GM13976 (cell line): ENCODE measurements around the gene TP53BP2.
"Not testable (repeated sequence)": the region's sequence is repeated elsewhere in the genome, so short reads cannot be mapped to it uniquely, and the experiment has no call there.

Source experiments
- DNase-seq: peaks from one replicate; pipeline ENCODE4 v3.0.0; 2012; ENCODE audit warnings: low spot score
- in situ Hi-C: fragments of 300-500 bp; cut with MboI; formaldehyde crosslinking; loops from one replicate; pipeline ENCODE4 v1.12.0; 2022; ENCODE audit warnings: low sequenced_read_pairs, mixed read lengths, inconsistent platforms; ENCODE audit not compliant: unreplicated experiment
- TF ChIP-seq, protein P1 (sequence below): IDR thresholded peaks from 2 replicates; pipeline ENCODE4 v1.5.1; 2012; ENCODE audit warnings: borderline replicate concordance, mild to moderate bottlenecking; ENCODE audit not compliant: insufficient read depth; ENCODE audit errors: extremely low read depth, missing control alignments, control extremely low read depth

Gene TP53BP2

DNA sequence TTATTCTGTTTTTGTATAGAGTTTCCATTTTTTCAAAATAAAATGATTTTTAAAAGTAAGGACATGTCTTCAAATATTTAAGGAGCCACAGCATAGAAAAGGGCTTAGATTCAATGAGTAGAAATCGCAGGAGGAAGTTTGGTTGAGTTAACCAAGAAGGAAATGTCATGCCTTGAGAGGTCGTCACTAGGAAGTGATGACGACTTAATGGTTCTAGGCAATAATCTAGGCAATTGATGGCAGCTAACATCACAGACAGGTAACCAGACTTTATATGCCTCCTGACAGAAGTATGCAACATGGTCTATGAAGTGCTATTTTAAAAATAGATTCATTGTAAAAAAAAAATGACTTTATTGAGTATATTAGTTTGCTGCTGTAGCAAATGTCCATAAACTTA is 32.1 kb upstream of the TP53BP2 start:
- TF ChIP-seq, protein P1, sequence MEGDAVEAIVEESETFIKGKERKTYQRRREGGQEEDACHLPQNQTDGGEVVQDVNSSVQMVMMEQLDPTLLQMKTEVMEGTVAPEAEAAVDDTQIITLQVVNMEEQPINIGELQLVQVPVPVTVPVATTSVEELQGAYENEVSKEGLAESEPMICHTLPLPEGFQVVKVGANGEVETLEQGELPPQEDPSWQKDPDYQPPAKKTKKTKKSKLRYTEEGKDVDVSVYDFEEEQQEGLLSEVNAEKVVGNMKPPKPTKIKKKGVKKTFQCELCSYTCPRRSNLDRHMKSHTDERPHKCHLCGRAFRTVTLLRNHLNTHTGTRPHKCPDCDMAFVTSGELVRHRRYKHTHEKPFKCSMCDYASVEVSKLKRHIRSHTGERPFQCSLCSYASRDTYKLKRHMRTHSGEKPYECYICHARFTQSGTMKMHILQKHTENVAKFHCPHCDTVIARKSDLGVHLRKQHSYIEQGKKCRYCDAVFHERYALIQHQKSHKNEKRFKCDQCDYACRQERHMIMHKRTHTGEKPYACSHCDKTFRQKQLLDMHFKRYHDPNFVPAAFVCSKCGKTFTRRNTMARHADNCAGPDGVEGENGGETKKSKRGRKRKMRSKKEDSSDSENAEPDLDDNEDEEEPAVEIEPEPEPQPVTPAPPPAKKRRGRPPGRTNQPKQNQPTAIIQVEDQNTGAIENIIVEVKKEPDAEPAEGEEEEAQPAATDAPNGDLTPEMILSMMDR: no peak
- in situ Hi-C loops: no loop called here
- no peak for DNase-seq

DNA sequence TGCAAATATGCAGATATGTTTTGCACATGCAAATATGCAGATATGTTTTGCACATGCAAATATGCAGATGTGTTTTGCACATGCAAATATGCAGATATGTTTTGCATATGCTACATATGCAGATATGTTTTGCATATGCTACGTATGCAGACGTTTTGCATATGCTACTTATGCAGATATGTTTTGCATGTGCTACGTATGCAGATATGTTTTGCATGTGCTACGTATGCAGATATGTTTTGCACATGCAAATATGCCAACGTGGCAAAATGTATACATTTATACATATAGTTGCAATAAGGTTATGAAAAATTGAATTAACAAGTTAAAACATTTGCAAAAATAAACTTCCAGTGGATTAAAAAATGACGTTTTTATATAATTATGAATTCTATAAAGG is 30.8 kb upstream of the TP53BP2 start:
- in situ Hi-C loops: no loop called here
- no peak for DNase-seq
- TF ChIP-seq, protein P1: no peak

DNA sequence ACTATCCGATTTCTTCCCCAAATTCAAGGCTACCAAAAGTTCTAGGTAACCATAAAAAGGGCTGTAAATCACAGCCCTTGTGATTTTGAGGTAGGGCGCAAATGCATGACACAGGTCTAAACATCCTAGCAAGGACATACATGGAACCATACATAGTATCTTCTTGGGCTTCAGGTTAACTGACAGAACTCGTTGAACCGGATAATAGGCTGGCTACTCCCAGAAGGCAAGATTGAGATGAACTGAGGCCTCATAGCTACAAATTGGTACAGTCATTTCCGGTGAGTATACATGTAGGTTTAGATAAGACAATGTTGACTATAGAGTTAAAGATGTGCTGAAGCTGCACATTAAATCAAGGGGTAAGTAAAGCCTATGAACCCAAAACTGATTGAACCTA is 27.3 kb upstream of the TP53BP2 start:
- no peak for DNase-seq
- TF ChIP-seq, protein P1: no peak
- in situ Hi-C loops: no loop called here

DNA sequence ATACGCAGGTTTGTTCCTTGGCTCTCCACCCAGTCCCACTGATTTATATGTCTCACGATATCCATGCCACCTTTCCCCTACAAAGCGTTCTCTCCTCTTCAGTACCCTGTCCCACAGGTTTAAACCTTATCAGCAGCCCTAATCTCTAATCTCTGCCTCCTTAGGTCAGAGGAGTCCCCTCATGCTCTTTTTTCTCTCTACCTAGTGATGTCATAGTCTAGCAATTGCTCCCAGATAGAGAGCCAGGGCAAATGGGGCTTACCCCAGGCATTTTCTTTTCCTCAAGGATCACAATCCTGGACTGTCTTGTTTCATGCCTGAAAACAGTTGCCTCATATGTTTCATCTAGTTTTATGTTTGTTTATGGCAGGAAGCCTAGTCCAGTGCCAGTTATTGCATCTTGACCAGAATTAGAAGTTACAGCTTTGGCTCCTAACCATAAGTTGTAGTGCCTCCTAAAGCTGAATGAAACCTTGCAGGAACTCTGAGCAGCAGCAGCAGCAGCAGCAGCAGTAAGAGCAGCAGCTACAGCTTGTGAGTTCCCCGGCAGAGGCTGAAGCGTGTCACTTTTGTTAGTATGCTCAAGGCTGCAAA is 26.7 kb upstream of the TP53BP2 start:
- TF ChIP-seq, protein P1: no peak
- DNase-seq: no peak
- in situ Hi-C loops: no loop called here

DNA sequence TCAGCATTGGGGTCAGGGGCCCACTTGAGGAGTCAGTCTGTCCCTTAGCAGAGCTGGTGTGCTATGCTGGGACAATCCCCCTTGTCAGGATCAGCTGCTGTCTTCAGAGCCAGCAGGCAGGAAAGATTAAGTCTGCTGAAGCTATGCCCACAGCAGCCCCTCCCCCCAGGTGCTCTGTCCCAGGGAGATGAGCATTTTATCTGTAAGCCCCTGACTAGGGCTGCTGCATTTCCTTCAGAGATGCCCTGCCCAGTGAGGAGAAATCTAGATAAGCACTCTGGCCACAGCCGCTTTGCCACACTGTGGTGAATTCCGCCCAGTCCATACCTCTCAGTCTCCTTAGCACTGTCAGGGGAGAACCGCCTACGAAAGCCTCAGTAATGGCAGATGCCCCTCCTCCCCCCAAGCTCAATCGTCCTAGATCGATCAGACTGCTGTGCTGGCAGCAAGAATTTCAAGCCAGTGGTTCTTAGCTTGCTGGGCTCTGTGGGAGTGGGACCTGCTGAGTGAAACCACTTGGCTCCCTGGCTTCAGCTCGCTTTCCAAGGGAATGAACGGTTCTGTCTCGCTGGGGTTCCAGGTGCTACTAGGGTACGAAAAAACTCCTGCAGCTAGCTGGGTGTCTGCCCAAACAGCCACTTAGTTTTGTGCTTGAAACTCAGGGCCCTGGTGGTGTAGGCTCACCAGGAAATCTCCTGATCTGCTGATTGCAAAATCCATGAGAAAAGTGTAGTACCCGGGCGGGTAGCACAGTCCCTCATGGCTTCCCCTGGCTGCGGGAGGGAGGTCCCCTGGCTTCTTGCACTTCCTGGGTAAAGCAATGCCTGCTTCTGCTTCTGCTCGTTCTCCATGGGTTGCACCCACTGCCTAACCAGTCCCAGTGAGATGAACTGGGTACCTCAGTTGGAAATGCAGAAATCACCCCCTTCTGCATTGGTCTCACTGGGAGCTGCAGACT is 25.1 kb upstream of the TP53BP2 start:
- in situ Hi-C loops: no loop called here
- TF ChIP-seq, protein P1: no peak
- DNase-seq: no peak

DNA sequence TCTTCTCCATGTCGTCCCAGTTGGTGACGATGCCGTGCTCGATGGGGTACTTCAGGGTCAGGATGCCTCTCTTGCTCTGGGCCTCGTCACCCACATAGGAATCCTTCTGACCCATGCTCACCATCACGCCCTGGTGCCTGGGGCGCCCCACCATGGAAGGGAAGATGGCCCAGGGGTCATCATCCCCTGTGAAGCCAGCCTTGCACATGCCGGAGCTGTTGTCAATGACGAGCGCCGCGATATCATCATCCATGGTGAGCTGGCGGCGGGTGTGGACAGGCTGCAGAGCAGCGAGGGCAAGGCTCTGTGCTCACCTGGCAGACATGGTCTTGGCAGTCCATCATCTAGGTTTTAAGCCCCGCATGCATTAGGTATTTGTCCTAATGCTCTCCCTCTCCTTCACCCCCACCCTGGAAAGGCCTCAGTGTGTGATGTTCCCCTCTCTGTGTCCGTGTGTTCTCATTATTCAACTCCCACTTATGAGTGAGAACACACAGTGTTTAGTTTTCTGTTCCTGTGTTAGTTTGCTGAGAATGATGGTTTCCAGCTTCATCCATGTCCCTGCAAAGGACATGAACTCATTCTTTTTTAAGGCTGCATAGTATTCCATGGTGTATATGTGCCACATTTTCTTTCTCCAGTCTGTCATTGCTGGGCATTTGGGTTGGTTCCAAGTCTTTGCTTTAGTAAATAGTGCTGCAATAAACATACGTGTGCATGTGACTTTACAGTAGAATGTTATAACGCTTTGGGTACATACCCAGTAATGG is 19.0 kb upstream of the TP53BP2 start:
- in situ Hi-C loops, DNase-seq: not testable (repeated sequence)

DNA sequence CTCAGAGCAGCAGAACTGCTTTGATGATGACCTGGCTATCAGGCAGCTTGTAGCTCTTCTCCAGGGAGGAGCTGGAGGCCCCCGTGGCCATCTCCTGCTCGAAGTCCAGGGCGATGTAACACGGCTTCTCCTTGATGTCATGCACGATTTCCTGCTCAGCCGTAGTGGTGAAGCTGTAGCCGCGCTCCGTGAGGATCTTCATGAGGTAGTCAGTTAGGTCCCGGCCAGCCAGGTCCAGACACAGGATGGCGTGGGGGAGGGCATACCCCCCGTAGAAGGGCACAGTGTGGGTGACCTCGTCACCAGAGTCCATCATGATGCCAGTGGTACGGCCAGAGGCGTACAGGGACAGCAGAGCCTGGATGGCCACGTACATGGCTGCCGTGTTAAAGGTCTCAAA is 18.3 kb upstream of the TP53BP2 start:
- TF ChIP-seq, protein P1: no peak
- DNase-seq: no peak
- in situ Hi-C loops: no loop called here
